Endothelial cell (in vitro differentiated cells): Measurements from ENCODE around the gene GRM2. TPM values are rescaled to one million over a fixed set of nuclear protein-coding genes. Genes with fewer than 3 reads are reported as not detected.

ENCODE experiments used
- DNase-seq: peaks from one replicate; pipeline ENCODE4 v3.0.0; 2021; ENCODE audit warnings: low spot score
- H3K27ac Mint-ChIP-seq: one replicate; pipeline ENCODE4 v1.8.0; 2021; ENCODE audit warnings: mixed read lengths, inconsistent platforms; ENCODE audit not compliant: unreplicated experiment
- H3K27me3 Mint-ChIP-seq: one replicate; pipeline ENCODE4 v1.8.0; 2021; ENCODE audit warnings: mild to moderate bottlenecking, moderate library complexity, mixed read lengths, inconsistent platforms; ENCODE audit not compliant: unreplicated experiment
- H3K36me3 Mint-ChIP-seq: one replicate; pipeline ENCODE4 v1.8.0; 2021; ENCODE audit warnings: mild to moderate bottlenecking, low read depth, mixed read lengths, inconsistent platforms; ENCODE audit not compliant: unreplicated experiment
- H3K4me1 Mint-ChIP-seq: one replicate; pipeline ENCODE4 v1.8.0; 2021; ENCODE audit warnings: mild to moderate bottlenecking, mixed read lengths, inconsistent platforms; ENCODE audit not compliant: unreplicated experiment
- H3K4me3 Mint-ChIP-seq: one replicate; pipeline ENCODE4 v1.8.0; 2021; ENCODE audit warnings: mild to moderate bottlenecking, mixed read lengths, inconsistent platforms; ENCODE audit not compliant: unreplicated experiment
- H3K9me3 Mint-ChIP-seq: one replicate; pipeline ENCODE4 v1.8.0; 2021; ENCODE audit warnings: mixed read lengths, inconsistent platforms; ENCODE audit not compliant: unreplicated experiment
- CTCF ChIP-seq: fragments of 200-600 bp; sonication (generic); IDR thresholded peaks from one replicate; pipeline ENCODE4 v1.5.0; 2021; ENCODE audit warnings: antibody characterized with exemption; ENCODE audit not compliant: unreplicated experiment
- total RNA-seq: library from RNA; stranded (reverse); fragmentation: NEBNext Ultra II Directional; extraction: Animal tissue kit (Norgen Biotek cat#: 25700); gene quantifications from one replicate; pipeline ENCODE4 v1.2.1, GENCODE V29; 2021; ENCODE audit not compliant: unreplicated experiment

GRM2 gene
- total RNA-seq, 1 donor from 2014 or later = 0.97 TPM

- DNase-seq = no peak
- Mint-ChIP-seq H3K27ac (no peak overlapping the region), H3K4me1 (peaks cover 30% of the 10 kb centered on the region), H3K36me3 (peaks cover 21% of the 10 kb centered on the region), H3K9me3 (no peaks in the 10 kb centered on the region), H3K4me3 (no peak overlapping the region), H3K27me3 (peaks cover 8% of the 10 kb centered on the region)
- no peak for TF ChIP-seq CTCF
Observed at GRCh38 chr3:51680196-51680595, 26.7 kb upstream of the GRM2 start.

GRCh38 chr3:51680663-51681230, 26.1 kb upstream of the GRM2 start:
- Mint-ChIP-seq H3K27me3 (peaks cover 12% of the 10 kb centered on the region), H3K27ac (no peak overlapping the region), H3K9me3 (no peaks in the 10 kb centered on the region), H3K4me3 (no peak overlapping the region), H3K36me3 (peaks cover 22% of the 10 kb centered on the region), H3K4me1 (peaks cover 33% of the 10 kb centered on the region)
- no peak for DNase-seq
- TF ChIP-seq CTCF = no peak

- peaks cover 25% of the 10 kb centered on the region for H3K36me3 Mint-ChIP-seq
Observed at GRCh38 chr3:51681453-51681852, 25.4 kb upstream of the GRM2 start.

GRCh38 chr3:51682079-51682478, 24.8 kb upstream of the GRM2 start:
- Mint-ChIP-seq H3K4me3 (peak overlapping the region; percentile 45), H3K9me3 (no peaks in the 10 kb centered on the region)

More at GRCh38 chr3:51681453-51681852, 25.4 kb upstream of the GRM2 start:
- peaks cover 40% of the 10 kb centered on the region for H3K4me1 Mint-ChIP-seq
- no peak for DNase-seq
- H3K27ac Mint-ChIP-seq = peak overlapping the region; percentile 90
- no peaks in the 10 kb centered on the region for H3K9me3 Mint-ChIP-seq
- peaks cover 15% of the 10 kb centered on the region for H3K27me3 Mint-ChIP-seq
- peak overlapping the region; percentile 43 for H3K4me3 Mint-ChIP-seq
- TF ChIP-seq CTCF = no peak

More at GRCh38 chr3:51682079-51682478, 24.8 kb upstream of the GRM2 start:
- TF ChIP-seq CTCF = peak; percentile 63
- Mint-ChIP-seq H3K4me1 (peaks cover 46% of the 10 kb centered on the region), H3K27me3 (peaks cover 15% of the 10 kb centered on the region), H3K27ac (peak overlapping the region; percentile 6), H3K36me3 (peaks cover 25% of the 10 kb centered on the region)
- DNase-seq = peak; percentile 64
